Panc1 (cell line): Measurements from ENCODE around the gene ZNG1A. TPM values are rescaled to one million over a fixed set of nuclear protein-coding genes. Genes with fewer than 3 reads are reported as not detected.

Experiments
- ATAC-seq: fragments of 200-7000 bp; cut with Tn5 transposase; 2 replicates; pipeline ENCODE4 v1.9.1; 2020; ENCODE audit warnings: mild to moderate bottlenecking, moderate library complexity
- BruUV-seq: library from RNA; stranded (reverse); fragments of 400-500 nt; replicated peaks from 2 replicates; lab custom pipeline; 2021; lab: Mats Ljungman, UMichigan
- CTCF ChIA-PET: fragments of 300-600 bp; sonication (Branson Sonifier 250); formaldehyde crosslinking; loops from one replicate; lab custom pipeline; 2022; ENCODE audit warnings: antibody characterized with exemption; lab: Charles Lee
- POLR2A ChIA-PET: fragments of 300-600 bp; sonication (Branson Sonifier 250); formaldehyde crosslinking; loops from one replicate; lab custom pipeline; 2022; ENCODE audit warnings: antibody characterized with exemption; lab: Charles Lee
- DNase-seq: peaks from one replicate; pipeline ENCODE4 v3.0.0-alpha.2; 2010; ENCODE audit warnings: low read depth, low spot score
- H3K27ac ChIP-seq: 2 replicates; pipeline ENCODE4 v1.5.1; 2011; ENCODE audit warnings: mild to moderate bottlenecking, low read length, inconsistent platforms
- H3K27me3 ChIP-seq: fragments of 200-500 bp; sonication (Bioruptor generic); 2 replicates; pipeline ENCODE4 v1.6.0; 2014; ENCODE audit warnings: low read length, inconsistent platforms; ENCODE audit not compliant: control insufficient read depth, insufficient read depth
- H3K36me3 ChIP-seq: fragments of 200-500 bp; sonication (Bioruptor generic); 2 replicates; pipeline ENCODE4 v1.5.1; 2014; ENCODE audit warnings: inconsistent platforms, mild to moderate bottlenecking, low read length, moderate library complexity; ENCODE audit not compliant: control insufficient read depth, insufficient read depth
- H3K4me1 ChIP-seq: 2 replicates; pipeline ENCODE4 v1.5.1; 2011; ENCODE audit warnings: inconsistent platforms, mild to moderate bottlenecking, low read length, moderate library complexity; ENCODE audit not compliant: control insufficient read depth, insufficient read depth
- H3K4me3 ChIP-seq, 2 experiments: 2 replicates each; pipeline ENCODE4 v1.5.1; 2011 to 2012; ENCODE audit warnings: low read depth in 2 of 2, low read length in 2 of 2, mild to moderate bottlenecking in 2 of 2, inconsistent platforms in 1 of 2, moderate library complexity in 1 of 2
- H3K9me3 ChIP-seq: fragments of 200-500 bp; sonication (Bioruptor generic); 2 replicates; pipeline ENCODE4 v1.5.1; 2014; ENCODE audit warnings: low read depth, mild to moderate bottlenecking, inconsistent platforms, low read length, moderate library complexity; ENCODE audit not compliant: control insufficient read depth, insufficient read depth
- POLR2AphosphoS5 ChIP-seq: IDR thresholded peaks from 2 replicates; pipeline ENCODE4 v1.6.1; 2012; ENCODE audit warnings: mild to moderate bottlenecking, low read depth, low read length, moderate library complexity
- SIN3A ChIP-seq: IDR thresholded peaks from 2 replicates; pipeline ENCODE4 v1.6.1; 2012; ENCODE audit warnings: low read depth, mild to moderate bottlenecking, low read length, moderate library complexity, borderline replicate concordance; ENCODE audit not compliant: insufficient read depth
- TCF7L2 ChIP-seq: IDR thresholded peaks from 2 replicates; pipeline ENCODE4 v1.6.1; 2011; ENCODE audit warnings: mild to moderate bottlenecking, low read depth, low read length, inconsistent platforms
- in situ Hi-C: cut with HindIII; loops from 2 replicates; pipeline ENCODE4 v1.10.0; 2016; ENCODE audit warnings: low sequenced_read_pairs, low pct_unique_long_range_greater_than_20kb
- intact Hi-C: fragments of 100-400 bp; cut with micrococcal nuclease; formaldehyde crosslinking; loops from one replicate; pipeline ENCODE4 v1.10.0; 2022; ENCODE audit not compliant: unreplicated experiment
- total RNA-seq: library from RNA; stranded (reverse); gene quantifications from one replicate; pipeline ENCODE4 v1.2.1, GENCODE V29; 2021; ENCODE audit not compliant: unreplicated experiment
- TF ChIP-seq, protein P1 (sequence below), 2 experiments: IDR thresholded peaks; 2 replicates each; pipeline ENCODE4 v1.6.1; 2011 to 2012; ENCODE audit warnings: low read depth in 2 of 2, control low read depth in 1 of 2, low read length in 1 of 2, mild to moderate bottlenecking in 1 of 2, moderate library complexity in 1 of 2; ENCODE audit not compliant: insufficient read depth in 1 of 2
- TF ChIP-seq, protein P2 (sequence below): fragments of 450-650 bp; IDR thresholded peaks from 2 replicates; pipeline ENCODE4 v1.5.1; 2017; ENCODE audit warnings: mild to moderate bottlenecking

The ZNG1A gene
- total RNA-seq, 1 experiment from 2014 or later, result 16.6 TPM

DNA sequence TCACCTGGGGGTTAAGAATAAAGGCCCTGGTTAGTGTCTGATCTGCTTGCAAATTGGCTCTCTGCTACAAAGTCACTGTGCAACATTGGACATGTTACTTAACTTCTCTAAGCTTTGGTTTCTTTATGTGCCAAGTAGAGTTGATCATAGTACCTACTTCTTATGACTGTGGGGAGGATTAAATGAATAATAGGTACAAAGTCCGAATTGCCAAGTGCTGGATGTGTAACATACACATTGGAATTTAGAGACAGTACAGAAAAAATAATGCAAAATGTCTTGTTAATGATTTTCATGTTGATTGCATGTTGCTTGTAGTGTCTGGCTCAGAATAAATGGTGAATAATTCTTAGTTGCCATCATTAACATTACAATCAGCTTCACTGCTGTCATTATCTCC lies 38.0 kb upstream of the ZNG1A start:
- Histone ChIP-seq H3K27ac (no peak overlapping the region), H3K4me3 (no peak overlapping the region), H3K27me3 (peaks cover 2% of the 10 kb centered on the region; the same call in 1 of the 2 replicates), H3K36me3 (no peaks in the 10 kb centered on the region), H3K9me3 (no peaks in the 10 kb centered on the region), H3K4me1 (no peaks in the 10 kb centered on the region)
- TF ChIP-seq, protein P1, sequence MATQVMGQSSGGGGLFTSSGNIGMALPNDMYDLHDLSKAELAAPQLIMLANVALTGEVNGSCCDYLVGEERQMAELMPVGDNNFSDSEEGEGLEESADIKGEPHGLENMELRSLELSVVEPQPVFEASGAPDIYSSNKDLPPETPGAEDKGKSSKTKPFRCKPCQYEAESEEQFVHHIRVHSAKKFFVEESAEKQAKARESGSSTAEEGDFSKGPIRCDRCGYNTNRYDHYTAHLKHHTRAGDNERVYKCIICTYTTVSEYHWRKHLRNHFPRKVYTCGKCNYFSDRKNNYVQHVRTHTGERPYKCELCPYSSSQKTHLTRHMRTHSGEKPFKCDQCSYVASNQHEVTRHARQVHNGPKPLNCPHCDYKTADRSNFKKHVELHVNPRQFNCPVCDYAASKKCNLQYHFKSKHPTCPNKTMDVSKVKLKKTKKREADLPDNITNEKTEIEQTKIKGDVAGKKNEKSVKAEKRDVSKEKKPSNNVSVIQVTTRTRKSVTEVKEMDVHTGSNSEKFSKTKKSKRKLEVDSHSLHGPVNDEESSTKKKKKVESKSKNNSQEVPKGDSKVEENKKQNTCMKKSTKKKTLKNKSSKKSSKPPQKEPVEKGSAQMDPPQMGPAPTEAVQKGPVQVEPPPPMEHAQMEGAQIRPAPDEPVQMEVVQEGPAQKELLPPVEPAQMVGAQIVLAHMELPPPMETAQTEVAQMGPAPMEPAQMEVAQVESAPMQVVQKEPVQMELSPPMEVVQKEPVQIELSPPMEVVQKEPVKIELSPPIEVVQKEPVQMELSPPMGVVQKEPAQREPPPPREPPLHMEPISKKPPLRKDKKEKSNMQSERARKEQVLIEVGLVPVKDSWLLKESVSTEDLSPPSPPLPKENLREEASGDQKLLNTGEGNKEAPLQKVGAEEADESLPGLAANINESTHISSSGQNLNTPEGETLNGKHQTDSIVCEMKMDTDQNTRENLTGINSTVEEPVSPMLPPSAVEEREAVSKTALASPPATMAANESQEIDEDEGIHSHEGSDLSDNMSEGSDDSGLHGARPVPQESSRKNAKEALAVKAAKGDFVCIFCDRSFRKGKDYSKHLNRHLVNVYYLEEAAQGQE (IDR thresholded peaks at IDR 0.05; ENCODE audit: insufficient read depth in 1 of 2, low read depth in 2 of 2, low read length in 1 of 2), result no peak
- TF ChIP-seq SIN3A (no peak), TCF7L2 (no peak), POLR2AphosphoS5 (no peak)
- TF ChIP-seq, protein P2, sequence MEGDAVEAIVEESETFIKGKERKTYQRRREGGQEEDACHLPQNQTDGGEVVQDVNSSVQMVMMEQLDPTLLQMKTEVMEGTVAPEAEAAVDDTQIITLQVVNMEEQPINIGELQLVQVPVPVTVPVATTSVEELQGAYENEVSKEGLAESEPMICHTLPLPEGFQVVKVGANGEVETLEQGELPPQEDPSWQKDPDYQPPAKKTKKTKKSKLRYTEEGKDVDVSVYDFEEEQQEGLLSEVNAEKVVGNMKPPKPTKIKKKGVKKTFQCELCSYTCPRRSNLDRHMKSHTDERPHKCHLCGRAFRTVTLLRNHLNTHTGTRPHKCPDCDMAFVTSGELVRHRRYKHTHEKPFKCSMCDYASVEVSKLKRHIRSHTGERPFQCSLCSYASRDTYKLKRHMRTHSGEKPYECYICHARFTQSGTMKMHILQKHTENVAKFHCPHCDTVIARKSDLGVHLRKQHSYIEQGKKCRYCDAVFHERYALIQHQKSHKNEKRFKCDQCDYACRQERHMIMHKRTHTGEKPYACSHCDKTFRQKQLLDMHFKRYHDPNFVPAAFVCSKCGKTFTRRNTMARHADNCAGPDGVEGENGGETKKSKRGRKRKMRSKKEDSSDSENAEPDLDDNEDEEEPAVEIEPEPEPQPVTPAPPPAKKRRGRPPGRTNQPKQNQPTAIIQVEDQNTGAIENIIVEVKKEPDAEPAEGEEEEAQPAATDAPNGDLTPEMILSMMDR, result no peak
- POLR2A ChIA-PET, result no interaction called here
- DNase-seq (no peak), ATAC-seq (no peak)
- intact Hi-C loops, result no loop called here
- no TSS peak for BruUV-seq
- CTCF ChIA-PET, result no interaction called here
- in situ Hi-C loops, result no loop called here

- Histone ChIP-seq H3K4me1 (no peaks in the 10 kb centered on the region), H3K27me3 (peaks cover 2% of the 10 kb centered on the region; the same call in 1 of the 2 replicates), H3K27ac (no peak overlapping the region), H3K9me3 (no peaks in the 10 kb centered on the region), H3K4me3 (no peak overlapping the region), H3K36me3 (no peaks in the 10 kb centered on the region)
- no TSS peak for BruUV-seq
- DNase-seq (no peak), ATAC-seq (no peak)
- intact Hi-C loops (no loop called here), in situ Hi-C loops (no loop called here)
- POLR2A ChIA-PET, result no interaction called here
- TF ChIP-seq, protein P2, result no peak
- TF ChIP-seq TCF7L2 (no peak), POLR2AphosphoS5 (no peak), SIN3A (no peak)
- TF ChIP-seq, protein P1 (IDR thresholded peaks at IDR 0.05; ENCODE audit: insufficient read depth in 1 of 2, low read depth in 2 of 2, low read length in 1 of 2), result no peak
- CTCF ChIA-PET, result no interaction called here
Measured at GRCh38 chr9:215631-216155, 36.8 kb upstream of the ZNG1A start.
